Large intestine (tissue), 3 donors: ENCODE data around the gene PIK3C2G. TPM values are rescaled to one million over a fixed set of nuclear protein-coding genes. Genes with fewer than 3 reads are reported as not detected.

Experiments
- DNase-seq, 2 donors: peaks; one replicate each; pipeline versions ENCODE4 v3.0.0 to v3.0.0-alpha.2; 2013
- H3K27ac ChIP-seq: one replicate; pipeline ENCODE4 v1.5.1; 2013; ENCODE audit warnings: low read length
- H3K27me3 ChIP-seq: 2 replicates; pipeline ENCODE4 v1.6.1; 2013; ENCODE audit warnings: low read length; ENCODE audit not compliant: control insufficient read depth, insufficient read depth
- H3K36me3 ChIP-seq: 2 replicates; pipeline ENCODE4 v1.6.1; 2013; ENCODE audit warnings: low read length; ENCODE audit not compliant: control insufficient read depth, insufficient read depth
- H3K4me1 ChIP-seq: one replicate; pipeline ENCODE4 v1.6.1; 2013; ENCODE audit warnings: low read length; ENCODE audit not compliant: control insufficient read depth, insufficient read depth
- H3K4me3 ChIP-seq: one replicate; pipeline ENCODE4 v1.5.1; 2013; ENCODE audit warnings: low read length
- H3K9me3 ChIP-seq: one replicate; pipeline ENCODE4 v1.6.1; 2013; ENCODE audit warnings: mild to moderate bottlenecking, low read depth, low read length, moderate library complexity; ENCODE audit not compliant: control insufficient read depth
- WGBS: methylation state at CpG from one replicate; pipeline ENCODE4 v1.1.5; 2013; ENCODE audit warnings: low lambda C conversion rate; ENCODE audit not compliant: insufficient coverage; 5-methylcytosine and 5-hydroxymethylcytosine counted together
- polyA plus RNA-seq: library from polyadenylated mRNA; unstranded; fragments of 120-200 nt; gene quantifications from one replicate; pipeline ENCODE4 v1.2.1, GENCODE V29; 2013

Gene PIK3C2G
- polyA plus RNA-seq, 1 donor: 2.1 TPM

GRCh38 chr12:18275981-18276380 is 14.7 kb downstream of the PIK3C2G start:
- Histone ChIP-seq H3K9me3 (no peaks in the 10 kb centered on the region), H3K27me3 (no peaks in the 10 kb centered on the region), H3K36me3 (no peaks in the 10 kb centered on the region), H3K27ac (no peak overlapping the region), H3K4me3 (no peak overlapping the region), H3K4me1 (no peaks in the 10 kb centered on the region)
- WGBS: 83% methylated on average over 1 of the region's 1 CpG
- DNase-seq: no peak

GRCh38 chr12:18277196-18277595 is 15.9 kb downstream of the PIK3C2G start:
- Histone ChIP-seq H3K9me3 (no peaks in the 10 kb centered on the region), H3K36me3 (no peaks in the 10 kb centered on the region), H3K27me3 (no peaks in the 10 kb centered on the region), H3K27ac (no peak overlapping the region), H3K4me1 (no peaks in the 10 kb centered on the region), H3K4me3 (no peak overlapping the region)
- WGBS: 0% methylated on average over 1 of the region's 1 CpG
- DNase-seq: no peak

- H3K4me3 ChIP-seq: no peak overlapping the region
- H3K36me3 ChIP-seq: no peaks in the 10 kb centered on the region
- no CpG with 5 or more reads among the region's 1 CpG for WGBS
- no peak for DNase-seq
- H3K4me1 ChIP-seq: no peaks in the 10 kb centered on the region
- H3K27ac ChIP-seq: no peak overlapping the region
- peaks cover 3% of the 10 kb centered on the region for H3K9me3 ChIP-seq
- no peaks in the 10 kb centered on the region for H3K27me3 ChIP-seq
Observed at GRCh38 chr12:18280728-18281127, 19.4 kb downstream of the PIK3C2G start.

GRCh38 chr12:18281941-18282340 is 20.6 kb downstream of the PIK3C2G start:
- no peaks in the 10 kb centered on the region for H3K4me1 ChIP-seq
- H3K36me3 ChIP-seq: no peaks in the 10 kb centered on the region
- H3K9me3 ChIP-seq: peaks cover 9% of the 10 kb centered on the region
- DNase-seq: no peak
- H3K27me3 ChIP-seq: no peaks in the 10 kb centered on the region
- H3K4me3 ChIP-seq: no peak overlapping the region
- H3K27ac ChIP-seq: no peak overlapping the region
- no CpG with 5 or more reads among the region's 3 CpGs for WGBS

GRCh38 chr12:18283831-18284230 is 22.5 kb downstream of the PIK3C2G start:
- H3K4me3 ChIP-seq: no peak overlapping the region
- no peaks in the 10 kb centered on the region for H3K36me3 ChIP-seq
- no peaks in the 10 kb centered on the region for H3K27me3 ChIP-seq
- 100% methylated on average over 1 of the region's 4 CpGs for WGBS
- no peaks in the 10 kb centered on the region for H3K4me1 ChIP-seq
- H3K27ac ChIP-seq: no peak overlapping the region
- no peak for DNase-seq
- peaks cover 9% of the 10 kb centered on the region for H3K9me3 ChIP-seq

- H3K36me3 ChIP-seq: no peaks in the 10 kb centered on the region
- H3K4me3 ChIP-seq: no peak overlapping the region
- H3K27ac ChIP-seq: no peak overlapping the region
- 71% methylated on average over 3 of the region's 3 CpGs for WGBS
- peaks cover 9% of the 10 kb centered on the region for H3K9me3 ChIP-seq
- DNase-seq: no peak
- H3K27me3 ChIP-seq: no peaks in the 10 kb centered on the region
- no peaks in the 10 kb centered on the region for H3K4me1 ChIP-seq
Observed at GRCh38 chr12:18284386-18284785, 23.1 kb downstream of the PIK3C2G start.

- 0% methylated on average over 1 of the region's 1 CpG for WGBS
- H3K4me1 ChIP-seq: no peaks in the 10 kb centered on the region
- no peaks in the 10 kb centered on the region for H3K27me3 ChIP-seq
- DNase-seq: no peak
- no peak overlapping the region for H3K27ac ChIP-seq
- H3K4me3 ChIP-seq: no peak overlapping the region
- peaks cover 9% of the 10 kb centered on the region for H3K9me3 ChIP-seq
- H3K36me3 ChIP-seq: no peaks in the 10 kb centered on the region
Observed at GRCh38 chr12:18285161-18285560, 23.8 kb downstream of the PIK3C2G start.

GRCh38 chr12:18290386-18290785 is 29.1 kb downstream of the PIK3C2G start:
- H3K4me3 ChIP-seq: no peak overlapping the region
- no peak for DNase-seq
- H3K4me1 ChIP-seq: no peaks in the 10 kb centered on the region
- H3K27ac ChIP-seq: no peak overlapping the region
- no peaks in the 10 kb centered on the region for H3K36me3 ChIP-seq
- 86% methylated on average over 1 of the region's 3 CpGs for WGBS
- peaks cover 6% of the 10 kb centered on the region for H3K9me3 ChIP-seq
- H3K27me3 ChIP-seq: no peaks in the 10 kb centered on the region

- Histone ChIP-seq H3K27ac (no peak overlapping the region), H3K4me3 (no peak overlapping the region), H3K4me1 (no peaks in the 10 kb centered on the region), H3K9me3 (peaks cover 2% of the 10 kb centered on the region), H3K27me3 (no peaks in the 10 kb centered on the region), H3K36me3 (no peaks in the 10 kb centered on the region)
- DNase-seq: no peak
Observed at GRCh38 chr12:18294889-18295288, 33.6 kb downstream of the PIK3C2G start.

- no peak overlapping the region for H3K27ac ChIP-seq
- H3K9me3 ChIP-seq: peaks cover 2% of the 10 kb centered on the region
- WGBS: 53% methylated on average over 3 of the region's 6 CpGs
- DNase-seq: no peak
- no peaks in the 10 kb centered on the region for H3K36me3 ChIP-seq
- H3K4me3 ChIP-seq: no peak overlapping the region
- H3K4me1 ChIP-seq: no peaks in the 10 kb centered on the region
- H3K27me3 ChIP-seq: no peaks in the 10 kb centered on the region
Observed at GRCh38 chr12:18296201-18296908, 35.0 kb downstream of the PIK3C2G start.

GRCh38 chr12:18296909-18297280 is 35.6 kb downstream of the PIK3C2G start:
- H3K27ac ChIP-seq: no peak overlapping the region
- H3K4me3 ChIP-seq: no peak overlapping the region
- H3K4me1 ChIP-seq: no peaks in the 10 kb centered on the region
- H3K9me3 ChIP-seq: peaks cover 2% of the 10 kb centered on the region
- no peak for DNase-seq
- no CpG with 5 or more reads among the region's 3 CpGs for WGBS
- no peaks in the 10 kb centered on the region for H3K27me3 ChIP-seq
- H3K36me3 ChIP-seq: no peaks in the 10 kb centered on the region
